Rectal smooth muscle tissue (tissue), 1 donor: ENCODE measurements around the gene PPM1J.
A peak's percentile ranks its signal among the peaks of the same experiment; 100 is the strongest.

Source experiments
- H3K27ac ChIP-seq: one replicate; pipeline ENCODE4 v1.7.0; 2013; ENCODE audit warnings: low read depth, low read length, inconsistent platforms
- H3K27me3 ChIP-seq: one replicate; pipeline ENCODE4 v1.7.0; 2013; ENCODE audit warnings: low read length; ENCODE audit not compliant: control insufficient read depth, insufficient read depth
- H3K36me3 ChIP-seq: one replicate; pipeline ENCODE4 v1.7.0; 2013; ENCODE audit warnings: low read length; ENCODE audit not compliant: control insufficient read depth, insufficient read depth
- H3K4me1 ChIP-seq: one replicate; pipeline ENCODE4 v1.7.0; 2013; ENCODE audit warnings: low read length; ENCODE audit not compliant: control insufficient read depth, insufficient read depth
- H3K4me3 ChIP-seq: one replicate; pipeline ENCODE4 v1.7.0; 2013; ENCODE audit warnings: low read length
- H3K9ac ChIP-seq: one replicate; pipeline ENCODE4 v1.7.0; 2013; ENCODE audit warnings: low read length

The PPM1J gene

DNA sequence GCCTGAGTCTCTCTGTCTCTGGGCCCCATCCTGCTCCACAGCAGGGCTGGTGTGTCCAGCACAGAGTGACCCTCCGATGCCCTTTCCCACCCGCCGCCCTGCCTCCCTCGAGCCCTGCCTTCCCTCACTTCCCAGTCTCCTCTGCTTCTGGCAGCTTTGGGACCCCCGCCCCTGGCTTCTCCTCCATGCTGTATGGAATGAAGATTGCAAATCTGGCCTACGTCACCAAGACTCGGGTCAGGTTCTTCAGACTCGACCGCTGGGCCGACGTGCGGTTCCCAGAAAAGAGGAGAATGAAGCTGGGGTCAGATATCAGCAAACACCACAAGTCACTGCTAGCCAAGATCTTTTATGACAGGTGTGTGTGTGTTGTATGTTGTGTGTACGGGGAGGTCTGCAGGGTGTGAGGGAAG, 26.3 kb downstream of the PPM1J start:
- no peak overlapping the region for H3K9ac ChIP-seq
- peak overlapping the region; percentile 10 for H3K27ac ChIP-seq
- no peaks in the 10 kb centered on the region for H3K27me3 ChIP-seq
- no peak overlapping the region for H3K4me3 ChIP-seq
- H3K36me3 ChIP-seq, result peaks cover 21% of the 10 kb centered on the region
- H3K4me1 ChIP-seq, result no peaks in the 10 kb centered on the region

DNA sequence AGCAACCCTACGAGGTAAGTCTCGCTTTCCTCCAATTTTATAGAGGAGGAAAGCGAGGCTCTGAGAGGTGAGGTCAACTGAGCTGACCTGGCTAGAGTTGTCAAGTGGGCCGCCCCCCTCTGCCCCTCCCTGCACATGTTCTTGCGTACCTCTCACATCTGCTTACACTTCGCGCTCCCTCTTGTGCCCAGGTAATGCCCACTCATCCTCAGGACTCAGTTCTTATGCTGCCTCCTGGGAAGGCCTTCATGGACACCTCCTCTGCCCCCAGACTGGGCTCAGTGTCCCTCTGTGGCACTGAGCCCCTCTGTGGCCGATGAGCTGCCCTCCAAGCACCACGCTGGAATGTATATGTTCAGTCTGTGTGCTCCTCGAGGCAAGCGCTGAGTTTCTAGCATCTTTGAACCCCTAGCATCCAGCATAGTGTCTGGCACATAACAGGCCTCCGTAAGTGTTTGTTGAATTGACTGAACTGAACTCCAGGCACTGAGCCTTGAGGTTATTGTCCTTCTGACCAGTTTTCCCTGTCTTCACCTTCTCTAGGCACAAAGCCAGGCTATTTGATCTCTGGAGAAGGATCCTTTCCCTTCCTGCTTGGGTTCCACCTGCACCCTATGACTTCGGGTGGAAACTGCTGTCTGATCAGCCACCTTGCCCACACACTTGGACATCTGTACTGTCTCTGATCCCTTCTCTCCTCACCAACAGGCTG, 27.2 kb downstream of the PPM1J start:
- peaks cover 17% of the 10 kb centered on the region for H3K36me3 ChIP-seq
- H3K27ac ChIP-seq, result peak overlapping the region; percentile 10
- H3K27me3 ChIP-seq, result no peaks in the 10 kb centered on the region
- no peak overlapping the region for H3K9ac ChIP-seq
- H3K4me1 ChIP-seq, result no peaks in the 10 kb centered on the region
- no peak overlapping the region for H3K4me3 ChIP-seq

DNA sequence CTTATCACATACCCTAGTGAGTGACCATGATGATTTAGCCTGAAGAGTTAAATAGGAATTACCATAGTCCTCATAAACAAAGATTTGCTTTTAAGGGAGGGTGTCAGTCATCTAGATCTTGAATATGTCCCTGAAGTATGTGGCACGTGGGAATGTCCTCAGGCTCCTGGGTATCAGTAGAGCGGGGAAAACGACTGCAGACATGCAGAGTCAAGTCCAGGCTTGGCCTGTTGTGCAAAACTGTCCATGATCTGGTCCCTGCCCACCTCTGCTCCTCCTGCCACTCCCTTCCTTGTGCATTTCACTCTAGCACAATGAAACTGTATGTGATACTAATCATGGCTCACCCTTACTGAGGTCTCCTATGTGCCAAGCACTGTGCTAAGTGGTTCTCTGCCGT, 27.8 kb downstream of the PPM1J start:
- no peak overlapping the region for H3K4me3 ChIP-seq
- no peak overlapping the region for H3K27ac ChIP-seq
- no peaks in the 10 kb centered on the region for H3K27me3 ChIP-seq
- H3K9ac ChIP-seq, result no peak overlapping the region
- H3K4me1 ChIP-seq, result no peaks in the 10 kb centered on the region
- peaks cover 12% of the 10 kb centered on the region for H3K36me3 ChIP-seq

DNA sequence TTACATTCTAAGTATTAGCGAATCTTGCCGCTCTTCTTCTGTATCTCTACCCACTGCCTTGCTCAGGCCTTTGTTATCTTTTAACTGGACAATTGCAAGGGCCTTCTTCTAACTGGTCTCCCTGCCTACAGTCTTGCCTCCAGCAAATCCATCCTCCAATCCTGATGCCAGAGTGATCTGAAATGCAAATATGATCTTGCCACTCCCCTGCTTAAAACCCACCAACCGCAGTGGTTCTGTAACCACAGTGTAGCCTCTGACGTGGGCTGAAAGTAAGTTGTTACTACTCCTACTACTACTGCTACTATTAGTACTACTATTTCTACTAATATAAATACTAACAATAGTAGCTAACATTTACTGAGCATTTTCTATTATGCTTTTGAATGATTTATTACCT, 28.3 kb downstream of the PPM1J start:
- Histone ChIP-seq H3K4me3 (no peak overlapping the region), H3K9ac (no peak overlapping the region), H3K27me3 (no peaks in the 10 kb centered on the region), H3K36me3 (peaks cover 8% of the 10 kb centered on the region), H3K27ac (no peak overlapping the region), H3K4me1 (no peaks in the 10 kb centered on the region)

DNA sequence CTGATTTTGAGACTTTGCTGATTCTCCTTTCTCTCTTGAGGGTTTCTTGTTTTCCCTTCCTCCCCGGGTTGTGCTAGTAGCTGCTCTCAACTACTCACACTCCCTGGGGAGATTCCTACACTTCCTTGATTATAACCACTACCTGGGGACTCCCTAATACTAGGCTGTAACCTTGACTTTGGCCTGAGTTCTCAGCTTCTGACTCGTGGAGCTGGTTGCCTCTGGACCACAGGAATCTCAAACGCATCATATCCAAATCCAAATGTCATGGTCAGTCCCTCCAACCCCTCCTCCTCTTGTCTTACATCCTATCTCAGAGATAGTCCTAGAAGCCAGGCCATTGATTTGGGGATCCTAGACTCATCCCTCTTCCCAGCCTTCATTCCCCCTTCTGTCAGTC, 28.7 kb downstream of the PPM1J start:
- no peaks in the 10 kb centered on the region for H3K4me1 ChIP-seq

DNA sequence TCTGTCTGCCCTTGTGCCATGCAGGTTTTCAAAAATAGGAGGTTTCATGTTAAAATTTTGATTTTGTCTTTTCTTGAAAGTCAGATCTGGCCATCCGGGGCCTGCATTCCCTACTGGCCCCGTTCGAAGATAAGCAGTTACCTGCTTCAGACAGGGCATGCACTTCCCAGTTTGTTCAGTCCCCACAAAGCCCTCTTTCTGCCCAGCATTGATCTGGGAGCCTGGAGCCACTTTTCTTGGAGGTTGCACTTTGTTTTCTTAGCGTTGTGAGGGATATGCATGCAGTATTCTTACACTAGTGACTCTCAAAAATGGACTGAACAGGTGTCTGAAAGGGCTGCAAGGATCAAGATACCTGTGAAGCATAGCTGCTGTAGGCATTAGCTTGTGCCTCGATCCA, 29.2 kb downstream of the PPM1J start:
- H3K4me1 ChIP-seq, result no peaks in the 10 kb centered on the region
- peaks cover 5% of the 10 kb centered on the region for H3K36me3 ChIP-seq

More for the DNA sequence above, 28.7 kb downstream of the PPM1J start:
- no peak overlapping the region for H3K4me3 ChIP-seq
- H3K27ac ChIP-seq, result no peak overlapping the region
- no peak overlapping the region for H3K9ac ChIP-seq
- peaks cover 5% of the 10 kb centered on the region for H3K36me3 ChIP-seq
- no peaks in the 10 kb centered on the region for H3K27me3 ChIP-seq

DNA sequence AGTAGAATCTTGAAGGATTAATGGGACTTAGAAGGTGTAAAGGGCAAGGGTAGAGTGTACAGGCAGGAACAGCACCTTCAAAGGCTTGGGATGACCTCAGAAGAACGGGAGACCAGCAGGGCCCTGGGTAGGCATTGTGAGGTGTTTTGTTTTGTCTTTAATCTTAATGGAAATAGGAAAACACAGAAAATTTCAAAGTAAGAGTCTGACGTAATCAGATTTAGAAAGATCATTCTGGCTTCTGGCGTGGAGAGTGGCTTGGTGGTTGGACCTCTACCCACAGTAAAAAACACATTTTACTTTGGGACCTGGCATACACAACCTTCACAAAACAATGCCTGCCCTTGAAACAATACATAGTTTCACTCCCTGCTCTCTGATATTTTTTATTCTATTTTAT, 36.5 kb downstream of the PPM1J start:
- H3K27ac ChIP-seq, result no peak overlapping the region
- H3K36me3 ChIP-seq, result no peaks in the 10 kb centered on the region
- no peaks in the 10 kb centered on the region for H3K27me3 ChIP-seq
- no peak overlapping the region for H3K9ac ChIP-seq
- H3K4me1 ChIP-seq, result peaks cover 9% of the 10 kb centered on the region
- no peak overlapping the region for H3K4me3 ChIP-seq

More for the DNA sequence above, 29.2 kb downstream of the PPM1J start:
- Histone ChIP-seq H3K27me3 (no peaks in the 10 kb centered on the region), H3K27ac (no peak overlapping the region), H3K9ac (no peak overlapping the region), H3K4me3 (no peak overlapping the region)

DNA sequence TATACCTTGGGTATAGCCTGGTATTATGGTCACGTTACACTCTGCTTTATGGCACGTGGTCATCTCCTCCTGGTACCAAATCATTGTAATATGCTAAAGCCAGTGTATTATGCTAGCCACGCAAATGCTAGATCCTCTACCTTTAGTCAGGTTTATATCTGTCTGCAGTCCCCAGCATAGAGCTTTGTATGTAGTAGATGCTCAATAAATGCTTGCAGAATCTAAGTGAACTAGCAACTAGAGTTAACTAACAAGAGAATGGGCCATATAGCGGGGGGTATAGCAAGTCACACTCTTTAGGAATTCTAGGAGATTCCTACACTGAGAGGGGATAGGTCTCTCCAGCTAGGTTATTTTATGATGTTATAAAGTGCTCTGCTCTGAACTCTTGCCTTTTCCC, 37.6 kb downstream of the PPM1J start:
- H3K27ac ChIP-seq, result no peak overlapping the region
- no peak overlapping the region for H3K4me3 ChIP-seq
- no peaks in the 10 kb centered on the region for H3K27me3 ChIP-seq
- H3K36me3 ChIP-seq, result no peaks in the 10 kb centered on the region
- peaks cover 13% of the 10 kb centered on the region for H3K4me1 ChIP-seq
- no peak overlapping the region for H3K9ac ChIP-seq

DNA sequence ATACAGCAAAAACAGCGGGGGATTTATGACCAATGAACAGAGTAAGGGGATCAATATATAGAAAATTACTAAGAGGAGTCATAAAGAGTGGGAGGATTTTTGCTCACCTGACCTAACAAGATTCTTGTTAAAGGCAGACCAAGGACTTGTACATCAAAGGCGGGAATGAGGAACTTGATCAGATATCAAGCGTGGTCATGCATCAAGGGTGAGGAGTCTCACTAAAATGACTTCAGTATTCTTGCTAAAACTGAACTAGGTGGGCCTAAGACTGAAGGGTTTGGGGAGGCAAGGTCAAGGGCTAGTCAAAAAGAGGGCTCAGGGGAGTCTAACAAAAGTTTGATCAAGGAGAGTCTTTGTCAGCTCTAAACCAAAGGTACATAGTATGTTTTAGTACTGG, 38.6 kb downstream of the PPM1J start:
- no peak overlapping the region for H3K9ac ChIP-seq
- H3K36me3 ChIP-seq, result no peaks in the 10 kb centered on the region
- no peak overlapping the region for H3K27ac ChIP-seq
- H3K4me3 ChIP-seq, result no peak overlapping the region
- no peaks in the 10 kb centered on the region for H3K27me3 ChIP-seq
- peaks cover 13% of the 10 kb centered on the region for H3K4me1 ChIP-seq

DNA sequence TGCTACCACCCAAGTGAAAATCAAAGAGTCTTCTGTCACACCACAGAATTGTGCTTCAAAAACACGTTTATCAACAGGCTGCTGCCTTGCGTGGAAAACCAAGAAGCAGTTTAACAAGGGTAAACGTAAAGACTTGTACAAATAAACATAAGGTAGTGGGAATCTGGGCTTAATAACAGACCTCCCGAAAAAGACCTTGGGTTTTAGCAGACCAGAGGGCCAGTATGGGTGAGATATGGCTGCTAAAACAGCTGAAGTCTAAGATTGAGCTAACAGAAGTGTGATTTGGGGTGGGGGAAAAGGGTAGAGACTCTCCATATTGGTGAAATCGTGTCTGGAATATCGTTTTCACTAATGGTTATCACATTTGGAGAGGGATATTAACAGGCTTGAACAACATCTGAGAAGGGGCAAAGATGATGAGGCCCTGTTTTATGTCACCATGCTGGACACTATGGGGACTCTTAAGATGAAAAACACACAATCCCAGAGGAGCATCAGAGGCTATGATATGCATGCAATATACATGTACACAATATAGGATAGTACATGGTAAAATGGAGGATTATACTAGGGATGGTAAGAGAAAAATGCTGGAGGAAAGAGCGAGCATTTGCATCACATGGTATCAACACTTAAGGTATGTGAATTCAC, 39.3 kb downstream of the PPM1J start:
- Histone ChIP-seq H3K9ac (peak overlapping the region; percentile 74), H3K4me3 (peak overlapping the region; percentile 96), H3K36me3 (no peaks in the 10 kb centered on the region), H3K27me3 (no peaks in the 10 kb centered on the region), H3K27ac (peak overlapping the region; percentile 92), H3K4me1 (peaks cover 13% of the 10 kb centered on the region)

DNA sequence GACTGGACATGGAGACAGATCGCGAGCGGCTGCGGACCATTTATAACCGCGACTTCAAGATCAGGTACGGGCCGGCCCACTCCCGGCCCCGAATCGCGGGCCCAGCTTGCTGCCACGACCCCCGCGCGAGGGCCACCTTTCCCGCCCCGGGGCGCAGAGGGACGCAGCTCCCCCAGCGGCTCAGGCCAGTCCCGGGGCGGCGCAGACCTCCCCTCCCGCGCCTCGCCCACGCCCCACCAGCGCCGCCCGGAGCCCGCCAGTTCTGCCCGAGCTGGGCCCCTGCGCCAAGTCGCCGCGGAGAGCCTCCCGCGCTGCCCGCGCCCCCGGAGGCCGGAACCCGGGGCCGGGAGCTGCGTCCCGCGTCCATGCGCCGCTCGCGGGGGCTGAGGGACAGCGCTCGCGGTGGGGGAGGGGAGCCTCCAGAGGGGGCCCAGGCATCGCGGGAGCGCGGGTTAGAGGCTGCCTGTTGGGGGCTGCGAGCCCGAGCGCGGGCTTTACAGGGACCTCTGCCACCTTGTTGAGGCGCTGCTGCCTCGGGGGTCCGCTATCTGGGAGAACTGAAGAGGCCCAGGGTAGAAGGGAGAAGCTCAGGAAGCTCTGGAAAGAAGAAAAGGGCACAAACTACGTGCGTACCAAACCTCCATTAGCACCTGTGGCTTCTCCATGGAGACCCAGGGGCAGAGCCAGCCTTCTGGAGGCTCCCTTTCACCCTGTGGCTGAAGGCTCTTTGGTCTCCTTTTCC, 40.0 kb downstream of the PPM1J start:
- Histone ChIP-seq H3K4me3 (peak overlapping the region; percentile 96), H3K36me3 (no peaks in the 10 kb centered on the region), H3K4me1 (peaks cover 13% of the 10 kb centered on the region), H3K27me3 (no peaks in the 10 kb centered on the region), H3K9ac (peak overlapping the region; percentile 84), H3K27ac (peak overlapping the region; percentile 92)

DNA sequence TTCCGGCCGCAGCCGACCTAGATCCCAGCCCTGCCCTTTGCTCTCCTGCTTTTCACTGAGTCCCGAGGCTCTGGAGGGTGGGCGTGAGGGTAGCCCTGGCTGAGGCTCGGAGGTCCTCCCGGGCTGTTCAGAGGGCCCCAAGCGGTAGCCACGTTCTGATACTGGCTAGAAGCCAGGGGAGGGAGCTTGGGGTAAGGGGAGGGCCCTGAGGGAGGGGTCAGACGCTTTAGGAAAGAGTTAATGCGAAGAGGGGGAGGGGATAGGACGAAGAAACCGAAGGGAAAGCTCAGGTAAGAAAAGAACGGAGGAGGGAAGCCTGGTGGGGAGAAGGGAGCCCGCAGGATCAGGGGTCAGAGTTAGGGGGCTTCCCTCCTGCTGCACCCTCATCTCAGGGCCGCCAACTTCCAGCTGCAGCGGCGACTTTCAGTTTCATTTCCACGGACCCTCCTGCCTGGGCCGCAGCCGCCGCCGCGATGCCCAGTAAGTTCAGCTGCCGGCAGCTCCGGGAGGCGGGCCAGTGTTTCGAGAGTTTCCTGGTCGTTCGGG, 40.6 kb downstream of the PPM1J start, which contains the start of gene MOV10:
Gene MOV10, plus strand, starts transcription at position 220 of the 546 bp plus-strand sequence. Its CDS starts 254 bp downstream, at position 474.
- Histone ChIP-seq H3K4me1 (peaks cover 13% of the 10 kb centered on the region), H3K4me3 (peak within 1 kb of the TSS; percentile 96), H3K36me3 (no peaks in the 10 kb centered on the region), H3K27me3 (no peaks in the 10 kb centered on the region), H3K9ac (peak within 1 kb of the TSS; percentile 84), H3K27ac (peak within 1 kb of the TSS; percentile 92)
